HG03025 (cell line): Measurements from ENCODE around the gene LCN9.
"Not testable (repeated sequence)": the region's sequence is repeated elsewhere in the genome, so short reads cannot be mapped to it uniquely, and the experiment has no call there.

Experiments
- ATAC-seq: cut with Tn5 transposase; IDR thresholded peaks from one replicate; pipeline ENCODE4 v1.9.1; 2021; ENCODE audit warnings: mild to moderate bottlenecking, moderate library complexity; ENCODE audit not compliant: unreplicated experiment, low FRiP score

The LCN9 gene

DNA sequence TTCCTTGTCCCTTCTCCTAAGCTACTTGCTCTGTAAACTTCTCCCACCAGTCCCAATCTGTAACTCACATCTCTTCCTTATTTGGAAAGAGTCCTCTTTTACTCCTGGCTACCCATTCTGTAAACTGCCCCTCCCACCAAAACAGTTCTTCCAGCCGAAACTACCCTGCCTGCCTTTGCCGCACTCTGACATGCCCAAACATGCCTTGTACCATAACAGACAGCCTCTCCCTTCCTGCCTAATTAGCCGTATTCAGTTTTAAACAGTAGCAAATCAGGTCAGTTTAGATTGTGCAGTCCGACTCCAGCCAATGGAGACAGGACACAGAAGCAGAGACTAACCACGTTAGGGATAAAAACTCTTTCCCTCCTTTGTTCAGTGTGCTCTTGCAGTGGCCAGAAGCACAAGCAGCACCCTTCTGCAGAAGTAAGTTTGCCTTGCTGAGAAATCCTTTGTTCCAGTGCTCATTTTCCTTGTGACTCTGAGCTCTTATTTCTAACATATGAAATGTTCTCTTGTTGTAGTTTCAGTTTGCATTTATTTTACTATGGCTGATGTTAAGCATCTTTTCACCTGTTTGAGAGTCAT lies 18.4 kb upstream of the LCN9 start:
- ATAC-seq = no peak

DNA sequence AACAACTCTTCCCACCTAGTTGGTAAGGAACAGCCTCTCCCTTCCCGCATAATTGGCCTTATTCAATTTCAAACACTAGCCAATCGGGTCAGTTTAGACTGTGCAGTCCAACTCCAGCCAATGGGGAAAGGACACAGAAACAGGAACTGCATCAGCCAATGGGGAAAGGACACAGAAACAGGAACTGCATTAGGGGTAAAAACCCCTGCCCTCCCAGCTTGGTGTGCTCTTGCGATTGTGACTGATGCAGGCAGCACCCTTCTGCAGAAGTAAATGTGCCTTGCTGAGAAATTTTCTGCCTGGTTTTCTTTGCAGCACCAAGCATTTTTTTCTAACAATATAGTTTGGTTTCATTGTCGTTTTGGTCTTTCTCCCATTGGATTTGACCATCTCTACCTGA lies 15.2 kb upstream of the LCN9 start:
- ATAC-seq = no peak

DNA sequence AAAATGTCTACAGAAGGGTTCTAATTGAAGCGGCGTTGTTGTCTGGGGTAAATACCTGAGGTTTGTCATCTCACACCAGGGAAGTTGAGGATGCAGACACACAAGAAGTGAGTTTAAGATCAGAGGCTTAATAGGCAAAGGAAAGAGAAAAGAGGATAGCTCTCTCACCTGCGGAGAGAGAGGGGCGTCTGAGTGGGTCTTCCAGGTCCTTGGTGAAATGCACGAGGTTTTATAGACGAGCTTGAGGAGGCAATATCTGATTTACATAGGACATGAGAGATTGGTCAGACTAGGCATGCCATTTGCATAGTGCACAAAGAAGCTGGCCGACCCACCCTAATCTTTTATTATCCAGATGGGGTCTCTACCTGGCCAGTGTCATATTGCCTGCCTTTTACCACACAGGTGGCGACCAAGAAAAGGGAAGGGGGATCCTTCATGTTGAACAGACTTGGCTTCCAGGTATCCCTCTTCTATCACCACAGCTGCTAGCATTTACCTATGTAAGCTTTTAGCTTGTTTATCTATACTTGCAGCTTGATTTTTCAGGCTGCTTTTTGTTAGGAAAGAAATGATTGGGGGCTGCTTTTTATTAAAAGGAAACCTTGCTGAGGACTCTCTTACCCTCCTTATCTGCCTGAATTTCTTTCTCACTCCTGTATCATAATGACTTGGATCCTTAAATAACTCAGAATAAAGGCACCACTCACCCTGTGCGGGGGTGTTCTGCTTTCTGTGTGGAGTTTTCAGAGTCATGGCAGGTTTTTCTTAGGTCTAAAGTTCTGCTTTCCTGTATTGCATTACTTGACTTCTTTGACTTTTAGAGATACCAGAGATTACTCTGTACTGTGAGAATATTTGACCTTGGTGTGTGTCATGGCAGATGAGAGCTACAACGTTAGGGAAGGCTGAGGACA lies 14.4 kb upstream of the LCN9 start:
- ATAC-seq = no peak

DNA sequence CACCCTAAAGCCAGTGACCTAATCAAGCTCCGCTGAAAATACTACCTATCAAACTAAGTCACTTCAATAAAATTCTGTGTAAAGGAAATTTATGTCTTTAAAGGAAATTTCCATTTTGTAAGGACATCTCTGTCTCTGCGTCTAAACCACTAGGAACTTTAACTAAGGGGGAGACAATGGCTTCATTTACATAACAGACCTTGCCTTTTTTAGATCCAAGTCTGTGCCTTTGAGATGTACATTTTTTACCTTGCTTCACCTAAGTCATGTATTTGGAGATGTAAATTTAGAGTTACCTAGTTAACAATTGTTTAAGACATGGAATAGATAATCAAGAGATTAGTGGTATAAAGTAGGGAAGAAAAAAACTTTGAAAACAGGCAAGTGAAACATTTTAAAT lies 13.6 kb upstream of the LCN9 start:
- no peak for ATAC-seq

DNA sequence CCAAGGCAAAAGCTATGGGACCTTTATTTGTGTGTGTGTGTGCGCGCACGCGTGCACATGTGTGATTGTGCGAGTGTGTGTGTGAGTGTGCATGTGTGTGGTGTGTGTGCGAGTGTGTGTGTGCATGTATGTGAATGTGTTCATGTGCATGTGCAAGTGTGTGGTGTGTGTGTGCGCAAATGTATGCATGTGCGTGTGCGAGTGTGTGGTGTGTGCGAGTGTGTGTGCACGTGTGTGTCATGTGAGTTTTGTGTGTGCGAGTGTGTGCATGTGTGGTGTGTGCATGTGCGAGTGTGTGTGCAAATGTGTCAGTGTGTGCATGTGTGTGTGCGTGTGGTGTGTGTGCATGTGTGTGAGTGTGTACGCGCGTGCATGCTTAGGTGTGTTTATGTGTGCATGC lies 12.7 kb upstream of the LCN9 start:
- no peak for ATAC-seq

DNA sequence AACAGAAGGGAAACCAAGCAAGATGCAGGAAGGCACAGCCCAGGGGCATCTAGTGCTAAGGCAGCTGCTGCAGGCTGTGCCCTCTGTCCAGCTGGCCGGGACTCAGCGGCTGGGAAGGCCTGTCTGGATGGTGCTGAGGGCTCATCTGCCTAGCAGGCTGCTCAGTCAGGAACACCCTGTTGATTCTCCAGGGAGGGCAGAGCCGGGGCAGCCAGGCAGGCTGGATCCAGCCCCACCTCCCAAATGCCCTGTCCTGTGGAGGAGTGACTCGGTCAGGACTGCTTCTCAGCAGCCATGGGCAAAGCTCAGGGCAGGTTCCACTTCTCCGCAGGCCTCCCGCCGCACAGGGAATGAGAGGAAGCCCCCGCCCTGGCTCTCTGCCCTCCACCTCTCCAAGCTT lies 7.8 kb upstream of the LCN9 start:
- no peak for ATAC-seq

DNA sequence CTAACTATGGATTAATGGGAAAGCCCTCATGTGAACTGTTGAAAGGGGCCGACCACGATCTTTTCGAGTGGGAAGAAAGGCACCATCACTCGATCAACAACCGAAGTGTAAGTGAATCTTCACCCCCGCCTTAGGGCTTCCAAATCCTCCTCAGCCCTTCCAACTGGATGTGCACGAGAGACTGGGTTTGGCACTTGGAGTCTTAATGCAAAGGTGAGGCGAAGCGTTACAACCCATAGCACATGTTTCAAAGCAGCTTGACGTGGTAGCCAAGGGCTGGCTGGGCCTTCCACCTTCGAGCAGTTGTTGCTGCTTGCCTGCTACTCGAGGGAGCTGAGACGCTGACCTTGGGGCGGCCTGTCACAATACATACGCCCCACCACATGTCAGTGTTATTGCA lies 5.7 kb upstream of the LCN9 start:
- no peak for ATAC-seq

DNA sequence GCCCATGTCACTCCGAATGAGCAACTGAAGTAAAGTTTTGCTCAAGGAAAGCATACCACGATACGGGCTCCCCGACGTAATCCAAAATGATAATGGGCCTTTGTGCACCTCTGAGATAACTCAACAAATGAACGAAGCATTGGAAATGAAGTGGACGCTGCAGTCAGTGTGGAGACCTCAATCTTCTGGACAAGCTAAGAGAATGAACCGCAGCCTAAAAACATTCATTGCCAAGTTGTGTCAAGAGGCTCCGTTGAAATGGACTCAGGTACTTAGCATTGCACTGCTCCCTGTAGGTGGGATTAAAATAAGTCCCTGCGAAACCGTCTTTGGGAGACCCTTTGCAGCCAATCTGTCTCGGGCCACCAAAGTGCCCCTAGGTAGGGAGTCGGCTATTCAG lies 3.9 kb upstream of the LCN9 start:
- ATAC-seq = no peak

DNA sequence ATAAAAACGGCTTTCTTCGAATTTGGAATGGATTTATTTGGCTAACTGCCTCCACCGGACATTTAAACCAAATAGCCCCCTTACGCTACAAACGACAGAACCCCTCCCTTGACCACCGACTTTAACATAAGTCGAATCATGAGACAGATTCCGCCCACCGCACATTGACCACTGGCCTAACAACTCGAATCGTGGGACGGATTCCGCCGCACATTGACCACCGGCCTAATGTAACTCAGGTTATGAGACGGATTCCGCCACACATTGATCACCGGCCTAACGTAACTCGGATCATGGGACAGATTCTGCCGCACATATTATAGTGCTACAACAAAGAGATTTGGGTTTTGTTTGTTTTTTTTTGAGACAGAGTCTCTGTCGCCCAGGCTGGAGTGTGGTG lies 2.7 kb upstream of the LCN9 start:
- ATAC-seq = no peak

DNA sequence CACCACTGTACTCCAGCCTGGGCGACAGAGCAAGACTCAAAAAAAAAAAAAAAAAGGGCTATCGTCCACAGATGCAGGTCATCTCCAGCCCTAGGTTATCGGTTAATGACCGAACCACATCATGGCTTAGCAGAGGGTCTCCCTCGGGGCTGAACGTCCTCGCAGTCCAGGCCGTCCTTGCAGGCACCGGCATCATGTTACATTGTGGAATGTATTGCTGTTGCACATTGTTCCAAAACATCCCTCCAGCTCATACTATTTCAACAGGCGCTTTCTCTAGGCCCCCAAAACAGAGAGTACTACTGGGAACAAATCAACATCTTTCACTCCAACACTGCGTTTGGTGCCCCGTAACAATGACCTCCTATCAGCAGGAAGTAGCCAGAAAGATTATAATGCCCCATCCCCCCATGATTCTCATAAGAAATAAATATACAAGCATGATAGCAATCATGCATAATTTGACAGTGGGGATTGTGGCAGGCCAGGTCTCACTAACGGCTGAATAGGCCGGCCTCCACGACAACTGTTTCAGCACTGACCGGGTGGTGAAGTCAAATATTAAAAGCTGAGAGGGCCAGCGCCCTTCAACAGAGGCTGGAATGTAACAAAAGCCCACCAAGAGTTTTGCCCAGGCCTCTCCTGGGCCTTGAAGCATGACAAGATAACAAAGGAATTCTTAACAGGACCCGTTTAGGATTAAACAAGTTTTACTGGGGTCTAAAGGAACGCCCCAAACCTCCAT lies 1.1 kb upstream of the LCN9 start:
- ATAC-seq = no peak

DNA sequence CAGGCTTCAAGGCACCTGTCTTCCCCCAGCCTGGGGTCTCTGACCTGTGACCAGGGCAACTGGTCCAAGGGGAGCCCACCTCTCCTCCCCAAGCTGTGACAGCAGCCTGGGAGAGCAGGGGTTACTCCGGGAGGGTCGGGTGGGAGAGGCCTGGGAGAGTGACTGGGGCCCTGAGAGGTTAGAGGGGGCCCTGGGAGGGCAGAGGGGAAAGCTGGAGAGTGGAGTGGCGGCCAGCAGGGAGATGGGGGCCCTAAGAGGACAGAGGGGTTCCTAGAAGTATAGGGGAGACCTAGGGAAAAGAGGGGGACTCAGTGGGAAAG lies 302 bp downstream of the LCN9 start:
- no peak for ATAC-seq

DNA sequence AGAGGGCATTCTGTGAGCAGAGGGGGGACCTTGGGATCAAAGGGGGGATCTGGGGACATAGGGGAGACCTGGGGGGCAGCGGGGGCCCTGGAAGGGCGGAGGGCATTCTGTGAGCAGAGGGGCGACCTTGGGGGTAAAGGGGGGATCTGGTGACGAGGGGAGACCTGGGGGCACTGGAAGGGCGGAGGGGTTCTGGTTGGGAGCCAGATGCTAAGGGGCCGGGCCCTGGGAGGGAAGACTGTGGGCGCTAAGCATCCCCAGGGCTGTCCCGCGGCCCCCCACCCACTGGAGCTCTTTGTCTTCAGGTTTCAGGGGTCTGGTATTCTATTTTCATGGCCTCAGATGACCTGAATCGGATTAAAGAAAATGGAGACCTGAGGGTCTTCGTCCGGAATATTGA lies 748 bp downstream of the LCN9 start:
- no peak for ATAC-seq

DNA sequence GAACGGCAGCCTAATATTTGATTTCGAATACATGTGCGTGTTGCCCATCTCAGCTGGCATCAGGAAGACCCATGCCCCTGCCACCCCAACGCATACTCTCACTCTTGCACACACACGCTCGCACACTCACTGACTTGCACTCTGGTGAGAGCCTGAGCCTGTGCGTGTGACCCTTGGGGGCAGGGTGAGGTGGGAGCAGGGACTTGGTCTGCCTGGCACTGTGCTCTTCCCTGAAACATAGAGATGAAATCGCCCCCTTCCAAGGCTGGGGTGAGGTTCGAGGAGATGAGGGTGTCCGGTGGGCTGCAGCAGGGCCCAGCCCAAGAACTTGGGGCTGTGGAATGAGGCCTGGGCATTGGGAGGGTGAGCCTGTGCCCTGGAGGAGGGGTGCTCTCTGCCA lies 1.2 kb downstream of the LCN9 start:
- ATAC-seq = no peak

DNA sequence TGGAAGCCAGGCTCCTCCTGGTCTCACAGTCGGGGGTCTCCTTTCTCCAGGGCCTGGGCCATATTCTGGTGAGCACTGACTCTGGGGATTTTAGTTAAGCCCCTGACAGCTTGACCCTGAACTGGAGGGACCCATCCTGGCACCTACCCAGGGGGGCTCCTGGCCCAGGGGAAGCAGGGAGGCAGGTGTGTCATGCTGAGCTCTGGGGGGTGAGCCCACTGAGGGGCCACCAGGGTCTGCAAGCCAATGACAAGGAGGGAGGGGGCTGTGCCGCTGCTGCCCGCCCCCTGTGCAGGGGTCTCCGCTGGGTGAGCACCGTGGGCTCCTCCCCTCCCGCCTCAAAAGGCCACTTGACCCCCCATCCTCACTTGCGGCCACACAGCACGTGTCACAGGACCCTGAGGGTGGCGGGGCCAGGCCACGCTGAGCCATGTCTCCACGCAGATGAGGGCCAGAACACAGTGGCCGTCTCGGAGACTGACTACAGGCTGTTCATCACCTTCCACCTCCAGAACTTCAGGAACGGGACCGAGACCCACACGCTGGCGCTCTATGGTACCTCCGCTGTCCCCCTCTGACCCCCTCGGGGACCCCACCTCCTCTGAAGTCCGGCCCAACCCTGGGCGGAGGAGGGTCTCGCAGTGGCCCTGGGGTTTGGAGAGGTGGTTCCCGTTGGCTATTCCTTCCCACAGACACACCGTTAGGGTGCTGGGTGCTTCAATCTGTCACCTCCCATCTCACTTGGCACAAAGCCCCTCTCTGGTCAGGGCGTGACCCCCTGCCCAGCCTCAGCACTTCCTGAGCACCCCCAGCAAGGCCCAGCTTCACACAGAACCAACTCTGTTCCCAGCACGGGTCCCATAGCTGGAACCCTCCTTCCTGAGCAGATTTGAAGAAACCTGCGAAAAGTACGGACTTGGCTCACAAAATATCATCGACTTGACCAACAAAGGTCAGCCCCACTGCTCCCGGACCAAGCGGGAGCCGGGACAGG lies 2.0 kb downstream of the LCN9 start:
- ATAC-seq = no peak

DNA sequence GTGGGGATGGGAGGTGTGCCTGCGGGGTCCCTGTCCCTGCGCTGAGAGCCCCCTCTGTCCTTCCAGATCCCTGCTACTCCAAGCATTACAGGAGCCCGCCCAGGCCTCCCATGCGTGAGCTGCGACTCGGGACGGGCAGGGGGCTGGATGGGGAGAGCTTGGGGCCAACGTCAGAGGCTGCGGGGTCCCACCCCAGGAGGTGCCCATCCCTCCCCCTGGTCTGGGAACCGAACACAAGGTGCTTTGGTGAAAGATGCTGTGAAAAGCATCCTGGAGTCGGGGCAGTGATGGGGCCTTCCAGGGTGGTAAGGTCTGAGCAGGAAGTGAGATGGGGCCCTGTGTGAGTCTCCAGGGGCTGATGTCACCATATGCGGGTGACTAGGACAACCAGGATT lies 2.7 kb downstream of the LCN9 start:
- no peak for ATAC-seq

DNA sequence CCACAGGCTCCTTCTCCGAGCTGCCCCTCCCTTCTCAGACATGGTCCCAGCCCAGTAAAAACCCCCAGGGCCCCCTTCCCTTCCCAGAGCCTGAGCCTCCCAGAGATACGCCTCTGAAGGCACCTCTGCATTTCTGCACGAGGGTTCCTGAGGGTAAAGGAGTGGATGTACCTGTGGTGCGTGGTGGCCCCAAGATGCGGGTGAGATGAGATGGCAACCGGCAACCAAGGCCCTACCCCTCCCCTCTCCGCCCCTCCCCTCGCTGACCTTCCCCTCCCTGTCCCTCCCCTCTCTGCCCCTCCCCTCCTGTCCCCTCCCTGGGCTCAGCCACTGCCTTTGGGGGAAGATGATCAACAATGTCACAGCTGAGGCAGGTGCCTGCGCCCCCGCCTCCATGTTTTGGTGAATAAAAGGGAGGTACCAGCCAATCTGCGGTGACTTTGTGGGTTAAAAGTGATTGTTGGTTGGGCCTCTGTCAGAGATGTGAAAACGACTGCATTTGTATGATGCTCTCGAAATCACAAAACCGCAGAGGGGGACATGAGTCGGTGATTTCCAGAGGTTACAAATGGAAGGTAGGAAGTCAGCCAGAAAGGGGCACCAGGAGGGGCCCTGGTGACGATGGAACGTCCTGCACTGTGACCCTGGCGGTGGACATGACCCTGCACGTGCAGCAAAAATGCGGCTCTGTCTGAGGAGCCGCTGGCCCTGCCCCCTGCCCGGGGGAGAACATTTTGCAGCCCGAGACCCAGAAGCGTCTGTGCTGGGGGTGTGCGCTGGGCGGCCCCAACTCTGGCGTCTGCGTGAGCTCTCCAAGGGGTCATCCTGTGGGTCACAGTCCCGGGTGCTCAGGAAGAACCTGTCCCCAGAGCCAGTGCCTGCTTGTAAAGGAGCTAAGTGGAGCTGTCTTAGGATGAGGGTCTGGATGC lies 3.7 kb downstream of the LCN9 start:
- ATAC-seq = no peak

DNA sequence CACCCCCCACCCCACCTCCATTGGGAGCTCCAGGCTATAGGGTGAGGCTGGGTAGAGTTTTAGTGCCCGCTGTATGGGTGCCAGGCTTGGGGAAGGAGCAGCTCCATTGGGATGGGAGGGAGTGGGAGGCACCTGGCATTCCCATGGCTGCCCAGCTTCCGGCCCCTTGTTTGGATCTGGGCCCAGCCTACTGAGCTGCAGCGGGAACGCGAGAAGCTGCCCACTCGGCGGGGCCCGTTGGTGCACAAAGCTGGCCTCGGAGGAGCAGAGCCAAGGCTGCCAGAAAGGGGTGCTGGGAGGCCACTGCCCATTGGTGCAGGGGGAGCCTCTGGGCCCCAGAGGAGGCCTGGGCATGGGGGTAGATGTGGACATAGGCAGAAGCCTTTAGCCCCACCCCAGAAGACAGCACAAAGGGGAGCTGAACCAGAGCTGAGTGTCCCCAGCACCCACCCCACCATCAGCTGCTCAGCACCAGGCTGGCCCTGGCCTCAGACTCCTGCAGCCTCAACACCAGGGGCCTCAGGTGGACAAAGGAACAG lies 4.4 kb downstream of the LCN9 start:
- ATAC-seq = no peak

DNA sequence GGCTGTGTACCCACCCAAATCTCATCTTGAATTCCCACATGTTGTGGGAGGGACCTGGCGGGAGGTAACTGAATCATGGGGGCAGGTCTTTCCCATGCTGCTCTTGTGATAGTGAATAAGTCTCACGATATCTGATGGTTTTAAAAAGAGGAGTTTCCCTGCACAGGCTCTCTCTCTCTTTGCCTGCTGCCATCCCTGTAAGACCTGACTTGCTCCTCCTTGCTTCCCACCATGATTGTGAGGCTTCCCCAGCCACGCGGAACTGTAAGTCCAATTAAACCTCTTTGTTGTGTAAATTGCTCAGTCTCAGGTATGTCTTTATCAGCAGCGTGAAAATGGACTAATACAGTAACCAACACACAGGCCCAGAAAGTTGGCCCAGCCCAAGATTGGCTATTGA lies 5.9 kb downstream of the LCN9 start:
- not testable (repeated sequence) for ATAC-seq

DNA sequence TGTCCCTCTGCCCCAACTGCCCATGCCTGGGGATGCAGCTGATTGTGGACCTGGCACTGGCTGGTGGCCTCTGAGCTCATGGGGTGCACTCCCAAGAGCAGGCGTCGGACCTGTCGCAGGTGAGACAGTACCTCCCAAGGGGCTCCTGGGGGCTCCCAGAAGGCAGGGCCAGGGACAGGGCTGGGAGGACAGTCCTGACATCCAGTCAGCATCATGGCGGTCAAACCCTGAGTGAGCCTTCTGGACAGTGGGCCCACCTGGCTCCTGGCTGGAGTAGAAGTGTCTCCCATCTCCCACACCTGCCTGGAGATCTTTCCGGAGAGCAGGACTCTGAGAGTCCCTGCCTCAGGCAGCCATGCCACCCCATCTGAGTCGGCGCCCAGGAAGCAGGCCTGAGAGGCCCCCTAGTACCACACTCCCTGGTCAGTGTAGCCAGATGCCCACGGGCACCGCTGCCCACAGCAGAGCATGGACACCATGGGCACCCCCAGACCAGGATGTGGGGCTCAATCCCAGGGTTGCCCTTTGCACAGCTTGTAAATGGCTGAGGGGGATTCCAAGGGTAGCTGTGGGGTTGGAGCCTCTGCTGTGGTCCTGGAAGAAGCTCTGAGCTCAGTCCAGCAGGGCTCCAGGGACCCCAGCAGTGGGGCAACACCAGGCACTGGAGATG lies 6.6 kb downstream of the LCN9 start:
- no peak for ATAC-seq
